Measurements from ENCODE around the gene HEG1. TPM values are rescaled to one million over a fixed set of nuclear protein-coding genes. Genes with fewer than 3 reads are reported as not detected.

The HEG1 gene
- total RNA-seq, 8 experiments from 2014 or later = 3.5 to 173 (median 24.0) TPM

GRCh38 chr3:125061646-125062045 lies 5.8 kb upstream of the HEG1 start:
- in situ Hi-C loops (cut with MboI; ENCODE audit: low pct_unique_long_range_greater_than_20kb in 2 of 9, low sequenced_read_pairs in 9 of 9, unreplicated experiment in 9 of 9) = no loop called here
- H3K4me1 ChIP-seq (replicated peaks in 1 of 2) = peaks cover 0 to 5% of the 10 kb centered on the region in 2 donors
- WGBS, 10 experiments = 67 to 100% (median 91%) methylated on average over 1 to 5 of the region's 5 CpGs; no CpG with 5 or more reads in 4 of the 10 experiments
- H3K27ac ChIP-seq = no peak overlapping the region
- ATAC-seq (replicated peaks in 6 of 8) = no peak
- no peak overlapping the region for H3K4me3 ChIP-seq

GRCh38 chr3:125061170-125061569 lies 5.4 kb upstream of the HEG1 start:
- Histone ChIP-seq H3K27ac (no peak overlapping the region), H3K4me3 (no peak overlapping the region), H3K4me1 (replicated peaks in 1 of 2) (peaks cover 0 to 7% of the 10 kb centered on the region in 2 donors)
- no peak for ATAC-seq (replicated peaks in 6 of 8)
- 0 to 82% (median 74%) methylated on average over 1 to 4 of the region's 4 CpGs; no CpG with 5 or more reads in 2 of the 10 experiments for WGBS, 10 experiments
- in situ Hi-C loops (cut with MboI; ENCODE audit: low pct_unique_long_range_greater_than_20kb in 2 of 9, low sequenced_read_pairs in 9 of 9, unreplicated experiment in 9 of 9) = no loop called here

GRCh38 chr3:125059488-125060245 lies 3.9 kb upstream of the HEG1 start:
- in situ Hi-C loops (cut with MboI; ENCODE audit: low pct_unique_long_range_greater_than_20kb in 2 of 9, low sequenced_read_pairs in 9 of 9, unreplicated experiment in 9 of 9) = no loop called here
- peaks cover 0 to 8% of the 10 kb centered on the region in 2 donors for H3K4me1 ChIP-seq (replicated peaks in 1 of 2)
- H3K4me3 ChIP-seq = no peak overlapping the region
- no peak overlapping the region for H3K27ac ChIP-seq
- no peak for ATAC-seq (replicated peaks in 6 of 8)
- WGBS, 10 experiments = 44 to 100% (median 82%) methylated on average over 1 to 5 of the region's 7 CpGs; no CpG with 5 or more reads in 1 of the 10 experiments

GRCh38 chr3:125058959-125059358 lies 3.2 kb upstream of the HEG1 start:
- H3K27ac ChIP-seq = no peak overlapping the region
- in situ Hi-C loops (cut with MboI; ENCODE audit: low pct_unique_long_range_greater_than_20kb in 2 of 9, low sequenced_read_pairs in 9 of 9, unreplicated experiment in 9 of 9) = no loop called here
- ATAC-seq (replicated peaks in 6 of 8) = no peak
- peaks cover 0 to 15% of the 10 kb centered on the region in 2 donors for H3K4me1 ChIP-seq (replicated peaks in 1 of 2)
- 83 to 100% (median 100%) methylated on average over 1 to 3 of the region's 3 CpGs; no CpG with 5 or more reads in 3 of the 10 experiments for WGBS, 10 experiments
- H3K4me3 ChIP-seq = no peak overlapping the region

- no peak for ATAC-seq (replicated peaks in 6 of 8)
- 50 to 100% (median 80%) methylated on average over 1 to 2 of the region's 3 CpGs; no CpG with 5 or more reads in 2 of the 10 experiments for WGBS, 10 experiments
- H3K4me1 ChIP-seq (replicated peaks in 1 of 2) = peaks cover 0 to 15% of the 10 kb centered on the region in 2 donors
- no peak overlapping the region for H3K4me3 ChIP-seq
- no peak overlapping the region for H3K27ac ChIP-seq
- in situ Hi-C loops (cut with MboI; ENCODE audit: low pct_unique_long_range_greater_than_20kb in 2 of 9, low sequenced_read_pairs in 9 of 9, unreplicated experiment in 9 of 9) = no loop called here
Observed at GRCh38 chr3:125058529-125058928, 2.7 kb upstream of the HEG1 start.

- Histone ChIP-seq H3K27ac (no peak overlapping the region), H3K4me3 (no peak overlapping the region), H3K4me1 (replicated peaks in 1 of 2) (peaks cover 8 to 25% of the 10 kb centered on the region in 2 donors)
- WGBS, 10 experiments = 25 to 100% (median 87%) methylated on average over 1 to 3 of the region's 3 CpGs; no CpG with 5 or more reads in 3 of the 10 experiments
- in situ Hi-C loops (cut with MboI; ENCODE audit: low pct_unique_long_range_greater_than_20kb in 2 of 9, low sequenced_read_pairs in 9 of 9, unreplicated experiment in 9 of 9) = no loop called here
- peak in 1 of 8 experiments; percentile 3 for ATAC-seq (replicated peaks in 6 of 8)
Observed at GRCh38 chr3:125057186-125057850, 1.5 kb upstream of the HEG1 start.

- 0% methylated on average over 1 of the region's 78 CpGs; no CpG with 5 or more reads in 9 of the 10 experiments for WGBS, 10 experiments
- H3K27ac ChIP-seq = peak overlapping the region in 1 of 2 donors; percentile 53
- peak in 7 of 8 experiments; percentile 4 to 64 (median 48) for ATAC-seq (replicated peaks in 6 of 8)
- peaks cover 23 to 40% of the 10 kb centered on the region in 2 donors for H3K4me1 ChIP-seq (replicated peaks in 1 of 2)
- in situ Hi-C loops (cut with MboI; ENCODE audit: low pct_unique_long_range_greater_than_20kb in 2 of 9, low sequenced_read_pairs in 9 of 9, unreplicated experiment in 9 of 9) = no loop called here
- H3K4me3 ChIP-seq = peak overlapping the region; percentile 55 to 96 (median 66)
Observed at GRCh38 chr3:125055331-125055912, 375 bp downstream of the HEG1 start.

GRCh38 chr3:125054449-125055329 lies 1.1 kb downstream of the HEG1 start:
- peaks cover 26 to 42% of the 10 kb centered on the region in 2 donors for H3K4me1 ChIP-seq (replicated peaks in 1 of 2)
- WGBS, 10 experiments = 0 to 18% (median 2%) methylated on average over 1 to 12 of the region's 17 CpGs
- H3K4me3 ChIP-seq = peak overlapping the region; percentile 55 to 96 (median 66)
- in situ Hi-C loops (cut with MboI; ENCODE audit: low pct_unique_long_range_greater_than_20kb in 2 of 9, low sequenced_read_pairs in 9 of 9, unreplicated experiment in 9 of 9) = no loop called here
- H3K27ac ChIP-seq = no peak overlapping the region
- peak in 4 of 8 experiments; percentile 1 to 21 (median 6) for ATAC-seq (replicated peaks in 6 of 8)

GRCh38 chr3:125054062-125054448 lies 1.7 kb downstream of the HEG1 start:
- ATAC-seq (replicated peaks in 6 of 8) = no peak
- no peak overlapping the region for H3K27ac ChIP-seq
- in situ Hi-C loops (cut with MboI; ENCODE audit: low pct_unique_long_range_greater_than_20kb in 2 of 9, low sequenced_read_pairs in 9 of 9, unreplicated experiment in 9 of 9) = no loop called here
- peaks cover 26 to 42% of the 10 kb centered on the region in 2 donors for H3K4me1 ChIP-seq (replicated peaks in 1 of 2)
- no peak overlapping the region for H3K4me3 ChIP-seq
- WGBS, 10 experiments = 21 to 100% (median 85%) methylated on average over 1 to 7 of the region's 7 CpGs

GRCh38 chr3:125053304-125053699 lies 2.5 kb downstream of the HEG1 start:
- H3K4me1 ChIP-seq (replicated peaks in 1 of 2) = peaks cover 26 to 42% of the 10 kb centered on the region in 2 donors
- no peak overlapping the region for H3K27ac ChIP-seq
- 67 to 100% (median 100%) methylated on average over 1 of the region's 2 CpGs; no CpG with 5 or more reads in 6 of the 10 experiments for WGBS, 10 experiments
- H3K4me3 ChIP-seq = no peak overlapping the region
- in situ Hi-C loops (cut with MboI; ENCODE audit: low pct_unique_long_range_greater_than_20kb in 2 of 9, low sequenced_read_pairs in 9 of 9, unreplicated experiment in 9 of 9) = no loop called here
- ATAC-seq (replicated peaks in 6 of 8) = no peak

- peak overlapping the region in 1 of 5 donors; percentile 10 for H3K4me3 ChIP-seq
- in situ Hi-C loops (cut with MboI; ENCODE audit: low pct_unique_long_range_greater_than_20kb in 2 of 9, low sequenced_read_pairs in 9 of 9, unreplicated experiment in 9 of 9) = no loop called here
- 0 to 37% (median 17%) methylated on average over 1 to 6 of the region's 8 CpGs; no CpG with 5 or more reads in 1 of the 10 experiments for WGBS, 10 experiments
- ATAC-seq (replicated peaks in 6 of 8) = peak in 6 of 8 experiments; percentile 0 to 34 (median 12)
- peaks cover 26 to 42% of the 10 kb centered on the region in 2 donors for H3K4me1 ChIP-seq (replicated peaks in 1 of 2)
- H3K27ac ChIP-seq = no peak overlapping the region
Observed at GRCh38 chr3:125052624-125053303, 3.0 kb downstream of the HEG1 start.
